ENCODE results near the gene TRIM47.

Gene TRIM47

DNA sequence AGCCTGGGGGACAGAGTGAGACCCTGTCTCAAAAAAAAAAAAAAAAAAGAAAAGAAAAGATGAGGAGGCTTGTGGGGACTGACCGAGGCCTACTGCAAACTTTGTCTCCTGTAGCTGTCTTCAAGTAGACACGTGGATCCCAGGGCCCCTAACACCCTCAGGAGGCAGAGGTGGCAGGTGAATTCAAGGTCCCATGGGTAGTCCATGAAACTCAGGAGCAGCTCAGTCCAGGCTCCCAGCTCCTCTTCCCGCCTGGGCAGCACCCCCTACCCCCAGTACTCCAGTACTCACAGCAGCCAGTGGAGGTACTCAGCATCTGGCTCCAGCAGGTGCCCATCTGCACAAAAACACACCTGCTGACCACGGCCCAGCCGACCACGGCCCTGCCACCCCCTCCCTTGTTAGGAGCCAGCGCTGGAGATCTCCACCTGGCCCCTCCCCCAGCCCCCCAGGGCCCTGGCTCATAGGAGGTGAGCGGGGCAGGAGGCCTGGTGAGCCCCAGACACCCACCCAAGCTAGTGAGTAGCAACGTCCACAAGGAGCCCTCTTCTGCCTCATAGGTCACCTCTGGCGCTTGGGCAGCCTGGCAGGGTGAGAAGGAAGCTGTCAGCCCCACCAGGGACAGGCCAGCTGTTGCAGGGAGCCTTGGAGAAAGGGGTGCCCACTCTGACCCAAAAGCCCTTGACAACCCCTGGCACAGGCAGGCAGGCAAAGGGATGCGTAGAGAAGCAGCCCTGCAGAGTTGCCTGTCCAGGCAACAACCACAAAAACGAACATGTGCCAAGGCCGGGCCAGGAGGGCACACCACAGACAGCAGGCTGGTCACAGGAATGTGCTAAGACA lies 22.5 kb upstream of the TRIM47 start:
- DNase-seq (ENCODE audit: low spot score), result no peak
- in situ Hi-C loops (cut with MboI; ENCODE audit: low sequenced_read_pairs, unreplicated experiment), result loop anchor here (25.0 kb wide), 1 partner anchor 386 kb away; no protein-coding TSS in a partner anchor
- TF ChIP-seq CTCF (IDR thresholded peaks at IDR 0.05; ENCODE audit: borderline replicate concordance, control extremely low read depth, extremely low read depth, insufficient read depth, missing control alignments), result no peak

GRCh38 chr17:75899767-75900468 lies 21.5 kb upstream of the TRIM47 start:
- in situ Hi-C loops (cut with MboI; ENCODE audit: low sequenced_read_pairs, unreplicated experiment), result loop anchor here (25.0 kb wide), 1 partner anchor 387 kb away; no protein-coding TSS in a partner anchor
- no peak for DNase-seq (ENCODE audit: low spot score)
- TF ChIP-seq CTCF (IDR thresholded peaks at IDR 0.05; ENCODE audit: borderline replicate concordance, control extremely low read depth, extremely low read depth, insufficient read depth, missing control alignments), result no peak

GRCh38 chr17:75899353-75899752 lies 21.0 kb upstream of the TRIM47 start:
- in situ Hi-C loops (cut with MboI; ENCODE audit: low sequenced_read_pairs, unreplicated experiment), result no loop called here
- TF ChIP-seq CTCF (IDR thresholded peaks at IDR 0.05; ENCODE audit: borderline replicate concordance, control extremely low read depth, extremely low read depth, insufficient read depth, missing control alignments), result no peak
- no peak for DNase-seq (ENCODE audit: low spot score)

GRCh38 chr17:75898791-75899190 lies 20.4 kb upstream of the TRIM47 start:
- no peak for TF ChIP-seq CTCF (IDR thresholded peaks at IDR 0.05; ENCODE audit: borderline replicate concordance, control extremely low read depth, extremely low read depth, insufficient read depth, missing control alignments)
- no peak for DNase-seq (ENCODE audit: low spot score)
- in situ Hi-C loops (cut with MboI; ENCODE audit: low sequenced_read_pairs, unreplicated experiment), result no loop called here

GRCh38 chr17:75898065-75898464 lies 19.7 kb upstream of the TRIM47 start:
- no peak for TF ChIP-seq CTCF (IDR thresholded peaks at IDR 0.05; ENCODE audit: borderline replicate concordance, control extremely low read depth, extremely low read depth, insufficient read depth, missing control alignments)
- no peak for DNase-seq (ENCODE audit: low spot score)
- in situ Hi-C loops (cut with MboI; ENCODE audit: low sequenced_read_pairs, unreplicated experiment), result no loop called here

DNA sequence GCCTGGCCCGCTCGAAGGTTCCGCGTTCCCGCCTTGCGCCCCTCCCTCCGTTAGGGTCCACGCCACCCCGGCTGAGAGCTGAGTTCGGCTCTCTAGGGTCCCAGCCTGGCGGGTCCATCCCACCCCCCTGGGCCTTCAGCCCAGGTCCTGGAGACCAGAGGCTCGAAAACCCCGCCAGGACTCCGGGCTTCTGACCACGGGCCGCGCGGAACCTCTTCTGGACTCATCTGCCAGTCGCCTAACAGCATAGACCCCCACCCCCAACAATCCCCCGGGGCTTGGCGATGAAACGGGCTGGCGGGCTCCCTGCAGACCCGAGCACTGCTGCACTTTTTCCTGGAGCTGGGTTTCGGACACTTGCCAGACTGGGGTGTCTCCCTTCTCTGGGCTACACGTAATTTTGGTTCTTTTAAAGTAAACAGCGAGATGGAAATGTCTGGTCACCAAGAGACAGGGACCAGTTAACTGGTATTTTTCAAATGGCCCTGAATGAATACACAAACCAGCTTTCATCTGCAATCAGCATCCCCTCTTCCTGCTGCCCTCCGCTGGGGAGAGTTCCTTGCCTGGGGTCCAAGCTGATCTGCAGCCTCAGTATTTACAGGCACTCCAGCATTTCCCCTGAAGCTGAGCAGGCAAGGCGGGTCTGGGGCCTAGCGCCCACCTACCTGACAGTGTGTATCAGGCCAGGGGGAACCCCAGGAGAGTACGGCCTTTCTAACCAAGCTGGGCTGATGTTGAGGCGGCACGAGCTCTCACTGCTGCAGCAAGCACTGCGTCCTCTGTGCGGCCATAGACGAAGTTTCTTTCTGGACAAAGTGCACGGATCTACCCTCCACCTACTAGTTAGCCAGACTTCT lies 19.0 kb upstream of the TRIM47 start:
- no peak for DNase-seq (ENCODE audit: low spot score)
- no peak for TF ChIP-seq CTCF (IDR thresholded peaks at IDR 0.05; ENCODE audit: borderline replicate concordance, control extremely low read depth, extremely low read depth, insufficient read depth, missing control alignments)
- in situ Hi-C loops (cut with MboI; ENCODE audit: low sequenced_read_pairs, unreplicated experiment), result no loop called here
